Measurements from ENCODE around the gene GAL3ST3. TPM values are rescaled to one million over a fixed set of nuclear protein-coding genes. Genes with fewer than 3 reads are reported as not detected.

The GAL3ST3 gene
- polyA plus RNA-seq, 1 donor (not counting 4 experiments of a cell fraction or from before 2014, with no cell fraction given), result not detected

GRCh38 chr11:66083767-66084166 is 34.8 kb upstream of the GAL3ST3 start:
- no peak overlapping the region for H3K4me3 ChIP-seq (ENCODE audit: control insufficient read depth in 2 of 3, extremely low read depth in 1 of 3, insufficient read depth in 2 of 3, low read depth in 1 of 3, low read length in 3 of 3)
- H3K9me1 ChIP-seq (ENCODE audit: control insufficient read depth, extremely low read depth, insufficient read depth, low read length), result no peaks in the 10 kb centered on the region
- dilution Hi-C loops (cut with MboI; ENCODE audit: extremely low pct_ligation_motif_present, low sequenced_read_pairs), result no loop called here
- H3K4me2 ChIP-seq (ENCODE audit: control insufficient read depth, extremely low read depth, insufficient read depth, low read depth, low read length), result no peak overlapping the region
- peaks cover 25% of the 10 kb centered on the region for H3K4me1 ChIP-seq (ENCODE audit: control insufficient read depth, extremely low read depth, insufficient read depth, low read length)
- H3K9me3 ChIP-seq (ENCODE audit: control insufficient read depth, low read depth, low read length), result no peaks in the 10 kb centered on the region
- no peak for FAIRE-seq
- no peaks in the 10 kb centered on the region for H3K27me3 ChIP-seq (ENCODE audit: control insufficient read depth, extremely low read depth, insufficient read depth, low read length)
- no peak overlapping the region for H3K27ac ChIP-seq (ENCODE audit: control insufficient read depth, insufficient read depth, low read length)
- TF ChIP-seq CTCF (optimal IDR thresholded peaks at IDR 0.05 in 1 of 3, IDR thresholded peaks at IDR 0.05 in 1 of 3, conservative IDR thresholded peaks at IDR 0.05 in 1 of 3; ENCODE audit: extremely low read depth in 1 of 3, insufficient read depth in 2 of 3, low read length in 3 of 3) (no peak), EZH2 (IDR thresholded peaks at IDR 0.05; ENCODE audit: low read length) (no peak)
- DNase-seq (ENCODE audit: low read depth, low spot score), result no peak
- H3K36me3 ChIP-seq (ENCODE audit: control insufficient read depth in 2 of 2, extremely low read depth in 1 of 2, insufficient read depth in 2 of 2, low read length in 2 of 2), result peaks cover 1 to 3% of the 10 kb centered on the region in 2 experiments
- no peak overlapping the region for H2AFZ ChIP-seq (ENCODE audit: control insufficient read depth, low read length)
- H4K20me1 ChIP-seq (ENCODE audit: control insufficient read depth, extremely low read depth, insufficient read depth, low read length), result no peaks in the 10 kb centered on the region
- peaks cover 73% of the 10 kb centered on the region for H3K79me2 ChIP-seq (ENCODE audit: control insufficient read depth, insufficient read depth, low read length)
- H3K9ac ChIP-seq (ENCODE audit: control insufficient read depth, extremely low read depth, insufficient read depth, low read length), result no peak overlapping the region

GRCh38 chr11:66082946-66083698 is 34.2 kb upstream of the GAL3ST3 start:
- dilution Hi-C loops (cut with MboI; ENCODE audit: extremely low pct_ligation_motif_present, low sequenced_read_pairs), result no loop called here
- Histone ChIP-seq H3K9me3 (ENCODE audit: control insufficient read depth, low read depth, low read length) (no peaks in the 10 kb centered on the region), H3K27me3 (ENCODE audit: control insufficient read depth, extremely low read depth, insufficient read depth, low read length) (no peaks in the 10 kb centered on the region), H3K36me3 (ENCODE audit: control insufficient read depth in 2 of 2, extremely low read depth in 1 of 2, insufficient read depth in 2 of 2, low read length in 2 of 2) (peaks cover 1 to 3% of the 10 kb centered on the region in 2 experiments), H3K27ac (ENCODE audit: control insufficient read depth, insufficient read depth, low read length) (no peak overlapping the region), H4K20me1 (ENCODE audit: control insufficient read depth, extremely low read depth, insufficient read depth, low read length) (no peaks in the 10 kb centered on the region), H3K9me1 (ENCODE audit: control insufficient read depth, extremely low read depth, insufficient read depth, low read length) (no peaks in the 10 kb centered on the region), H2AFZ (ENCODE audit: control insufficient read depth, low read length) (no peak overlapping the region), H3K4me1 (ENCODE audit: control insufficient read depth, extremely low read depth, insufficient read depth, low read length) (peaks cover 25% of the 10 kb centered on the region), H3K4me3 (ENCODE audit: control insufficient read depth in 2 of 3, extremely low read depth in 1 of 3, insufficient read depth in 2 of 3, low read depth in 1 of 3, low read length in 3 of 3) (no peak overlapping the region), H3K4me2 (ENCODE audit: control insufficient read depth, extremely low read depth, insufficient read depth, low read depth, low read length) (no peak overlapping the region), H3K9ac (ENCODE audit: control insufficient read depth, extremely low read depth, insufficient read depth, low read length) (no peak overlapping the region), H3K79me2 (ENCODE audit: control insufficient read depth, insufficient read depth, low read length) (peaks cover 68% of the 10 kb centered on the region)
- no peak for DNase-seq (ENCODE audit: low read depth, low spot score)
- TF ChIP-seq CTCF (optimal IDR thresholded peaks at IDR 0.05 in 1 of 3, IDR thresholded peaks at IDR 0.05 in 1 of 3, conservative IDR thresholded peaks at IDR 0.05 in 1 of 3; ENCODE audit: extremely low read depth in 1 of 3, insufficient read depth in 2 of 3, low read length in 3 of 3) (no peak), EZH2 (IDR thresholded peaks at IDR 0.05; ENCODE audit: low read length) (no peak)
- no peak for FAIRE-seq

All from keratinocyte (primary cell).